Measurements from ENCODE around the gene STK4. TPM values are rescaled to one million over a fixed set of nuclear protein-coding genes. Genes with fewer than 3 reads are reported as not detected.

The STK4 gene
- total and polyA plus RNA-seq, 2 donors (not counting 3 experiments of a cell fraction or from before 2014, with no cell fraction given): 9.1 to 29.6 TPM

DNA sequence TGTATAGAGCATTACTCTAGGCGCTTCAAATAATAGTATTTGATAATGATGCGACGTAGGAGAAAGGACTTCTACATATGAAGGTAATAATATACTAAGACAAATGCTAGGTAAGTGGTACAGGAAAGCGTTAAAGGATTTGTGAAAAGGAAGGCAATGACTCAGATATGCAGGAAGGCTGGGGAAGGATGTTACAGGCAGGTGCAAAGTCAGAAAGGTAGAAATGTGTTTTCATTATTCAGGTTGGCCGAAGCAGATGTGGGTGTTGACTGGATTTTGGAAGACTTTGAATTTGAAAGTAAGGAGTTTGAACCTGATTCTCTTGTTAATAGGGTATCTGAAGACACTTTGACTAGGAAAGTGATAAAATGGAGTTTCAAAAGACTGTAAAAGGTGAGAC lies 51.0 kb downstream of the STK4 start:
- H3K36me3 ChIP-seq (ENCODE audit: control insufficient read depth in 2 of 2, extremely low read depth in 1 of 2, insufficient read depth in 2 of 2, low read length in 2 of 2): no peaks in the 10 kb centered on the region
- no peak overlapping the region for H3K27ac ChIP-seq (ENCODE audit: insufficient read depth, low read depth, low read length)
- no peak overlapping the region for H3K4me2 ChIP-seq (ENCODE audit: insufficient read depth, low read length)
- no peaks in the 10 kb centered on the region for H3K27me3 ChIP-seq (ENCODE audit: control insufficient read depth in 2 of 2, insufficient read depth in 2 of 2, low read length in 2 of 2)
- FAIRE-seq (no peak), DNase-seq (ENCODE audit: low read depth, low spot score) (no peak)
- no peaks in the 10 kb centered on the region for H3K79me2 ChIP-seq (ENCODE audit: control insufficient read depth, insufficient read depth, low read length)
- H3K9me1 ChIP-seq (replicated peaks; ENCODE audit: control insufficient read depth, extremely low read depth, insufficient read depth, low read length): no peaks in the 10 kb centered on the region
- H3K9ac ChIP-seq (replicated peaks; ENCODE audit: extremely low read depth, insufficient read depth, low read length): no peak overlapping the region
- TF ChIP-seq JUN (IDR thresholded peaks at IDR 0.05; ENCODE audit: borderline replicate concordance, insufficient read depth, insufficient read length, low read depth): no peak
- no peak for TF ChIP-seq MAX (IDR thresholded peaks at IDR 0.05; ENCODE audit: insufficient read depth, insufficient read length)
- no peak for TF ChIP-seq POLR2AphosphoS5 (IDR thresholded peaks at IDR 0.05; ENCODE audit: insufficient read depth, low read depth, low read length)
- no peak for TF ChIP-seq CTCF (IDR thresholded peaks at IDR 0.05; ENCODE audit: extremely low read depth in 1 of 2, insufficient read depth in 1 of 2, low read depth in 1 of 2, low read length in 2 of 2)
- TF ChIP-seq FOS (IDR thresholded peaks at IDR 0.05; ENCODE audit: borderline replicate concordance, insufficient read depth, low read length): no peak
- TF ChIP-seq POLR2A (IDR thresholded peaks at IDR 0.05; ENCODE audit: low read depth, low read length): no peak
- no peak for TF ChIP-seq EZH2 (IDR thresholded peaks at IDR 0.05; ENCODE audit: borderline replicate concordance, low read depth, low read length, severe bottlenecking)
- TF ChIP-seq MYC (IDR thresholded peaks at IDR 0.05; ENCODE audit: low read depth, low read length): no peak
- no peak for TF ChIP-seq GATA2 (IDR thresholded peaks at IDR 0.05; ENCODE audit: insufficient read depth, insufficient read length, low read depth, low read length)
- ChIA-PET CTCF (interaction anchor here (1.5 to 2.0 kb wide), 2 partner anchors 12 to 27 kb away, joined by 3 to 6 read pairs; no protein-coding TSS in a partner anchor), POLR2A (no interaction called here)
- H3K9me3 ChIP-seq (replicated peaks; ENCODE audit: control insufficient read depth, insufficient read depth, low read length): no peaks in the 10 kb centered on the region
- no TSS peak for BruUV-seq (replicated peaks)
- intact Hi-C loops (cut with micrococcal nuclease): no loop called here
- no peak overlapping the region for H2AFZ ChIP-seq (ENCODE audit: low read depth, low read length)
- dilution Hi-C loops (cut with MboI; ENCODE audit: extremely low pct_ligation_motif_present, low sequenced_read_pairs): no loop called here
- no peaks in the 10 kb centered on the region for H3K4me1 ChIP-seq (ENCODE audit: control insufficient read depth, extremely low read depth, insufficient read depth, low read length)
- peaks cover 6% of the 10 kb centered on the region for H4K20me1 ChIP-seq (replicated peaks; ENCODE audit: control insufficient read depth, extremely low read depth, insufficient read depth, low read length)
- H3K4me3 ChIP-seq (replicated peaks in 1 of 3; ENCODE audit: insufficient read depth in 1 of 3, low read depth in 1 of 3, low read length in 3 of 3): no peak overlapping the region

Data from endothelial cell of umbilical vein (primary cell).